Vagina (tissue), 2 donors: ENCODE results near the gene MED14.

ENCODE experiments used
- POLR2AphosphoS5 ChIP-seq, 2 donors: sonication (generic); formaldehyde crosslinking; IDR thresholded peaks; one replicate each; pipeline ENCODE4 v1.9.0; 2017; ENCODE audit warnings: antibody characterized with exemption in 2 of 2, mild to moderate bottlenecking in 2 of 2, low read depth in 1 of 2; ENCODE audit not compliant: insufficient read depth in 1 of 2
- TF ChIP-seq, protein P1 (sequence below), 3 experiments: fragments of 450-650 bp in 2 of 3; fragments of 200-600 bp in 1 of 3; sonication (generic) in 1 of 3; IDR thresholded peaks; one replicate each; pipeline ENCODE4 v1.5.1; 2017 to 2019; ENCODE audit warnings: antibody characterized with exemption in 3 of 3, mild to moderate bottlenecking in 2 of 3, moderate library complexity in 2 of 3

DNA sequence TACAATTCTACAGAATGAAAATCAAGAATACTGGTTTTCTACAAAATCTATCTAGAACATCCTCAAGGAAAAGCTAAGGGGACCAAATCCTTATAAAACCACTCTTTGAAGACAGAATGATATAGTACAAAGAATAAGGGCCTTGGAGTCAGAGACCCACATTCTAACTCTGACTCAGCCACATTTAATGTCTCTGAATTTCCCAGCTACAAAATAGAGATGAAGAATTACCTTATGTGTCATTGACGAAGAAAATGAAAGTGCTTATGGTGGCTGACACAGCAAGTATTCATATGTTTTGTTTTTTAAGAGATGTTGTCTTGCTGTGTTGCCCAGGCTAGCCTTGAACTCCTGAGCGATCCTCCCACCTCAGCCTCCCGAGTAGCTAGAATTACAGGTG lies 52.1 kb downstream of the MED14 start:
- TF ChIP-seq, protein P1, sequence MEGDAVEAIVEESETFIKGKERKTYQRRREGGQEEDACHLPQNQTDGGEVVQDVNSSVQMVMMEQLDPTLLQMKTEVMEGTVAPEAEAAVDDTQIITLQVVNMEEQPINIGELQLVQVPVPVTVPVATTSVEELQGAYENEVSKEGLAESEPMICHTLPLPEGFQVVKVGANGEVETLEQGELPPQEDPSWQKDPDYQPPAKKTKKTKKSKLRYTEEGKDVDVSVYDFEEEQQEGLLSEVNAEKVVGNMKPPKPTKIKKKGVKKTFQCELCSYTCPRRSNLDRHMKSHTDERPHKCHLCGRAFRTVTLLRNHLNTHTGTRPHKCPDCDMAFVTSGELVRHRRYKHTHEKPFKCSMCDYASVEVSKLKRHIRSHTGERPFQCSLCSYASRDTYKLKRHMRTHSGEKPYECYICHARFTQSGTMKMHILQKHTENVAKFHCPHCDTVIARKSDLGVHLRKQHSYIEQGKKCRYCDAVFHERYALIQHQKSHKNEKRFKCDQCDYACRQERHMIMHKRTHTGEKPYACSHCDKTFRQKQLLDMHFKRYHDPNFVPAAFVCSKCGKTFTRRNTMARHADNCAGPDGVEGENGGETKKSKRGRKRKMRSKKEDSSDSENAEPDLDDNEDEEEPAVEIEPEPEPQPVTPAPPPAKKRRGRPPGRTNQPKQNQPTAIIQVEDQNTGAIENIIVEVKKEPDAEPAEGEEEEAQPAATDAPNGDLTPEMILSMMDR (IDR thresholded peaks at IDR 0.05), result no peak
- no peak for TF ChIP-seq POLR2AphosphoS5 (IDR thresholded peaks at IDR 0.05; ENCODE audit: insufficient read depth in 1 of 2, low read depth in 1 of 2)
